HG03066 (cell line): ENCODE data around the gene ARHGAP22.

Experiments used
- ATAC-seq: cut with Tn5 transposase; IDR thresholded peaks from one replicate; pipeline ENCODE4 v1.9.1; 2021; ENCODE audit warnings: low read depth; ENCODE audit not compliant: unreplicated experiment

Gene ARHGAP22

GRCh38 chr10:48592346-48592745 lies 12.5 kb downstream of the ARHGAP22 start:
- no peak for ATAC-seq

- ATAC-seq, result no peak
Measured at GRCh38 chr10:48590945-48591344, 13.9 kb downstream of the ARHGAP22 start.

- ATAC-seq, result no peak
Measured at GRCh38 chr10:48589266-48589665, 15.6 kb downstream of the ARHGAP22 start.

- ATAC-seq, result no peak
Measured at GRCh38 chr10:48587819-48588218, 17.1 kb downstream of the ARHGAP22 start.

- ATAC-seq, result no peak
Measured at GRCh38 chr10:48587101-48587500, 17.8 kb downstream of the ARHGAP22 start.

GRCh38 chr10:48582970-48583369 lies 21.9 kb downstream of the ARHGAP22 start:
- ATAC-seq, result no peak

- no peak for ATAC-seq
Measured at GRCh38 chr10:48580236-48580635, 24.6 kb downstream of the ARHGAP22 start.

- ATAC-seq, result no peak
Measured at GRCh38 chr10:48579251-48579960, 25.5 kb downstream of the ARHGAP22 start.

- ATAC-seq, result no peak
Measured at GRCh38 chr10:48577158-48577557, 27.7 kb downstream of the ARHGAP22 start.

- no peak for ATAC-seq
Measured at GRCh38 chr10:48576501-48576900, 28.4 kb downstream of the ARHGAP22 start.

GRCh38 chr10:48575901-48576300 lies 29.0 kb downstream of the ARHGAP22 start:
- no peak for ATAC-seq

- no peak for ATAC-seq
Measured at GRCh38 chr10:48574817-48575380, 30.0 kb downstream of the ARHGAP22 start.

GRCh38 chr10:48574322-48574796 lies 30.5 kb downstream of the ARHGAP22 start:
- ATAC-seq, result no peak

GRCh38 chr10:48573045-48573444 lies 31.8 kb downstream of the ARHGAP22 start:
- no peak for ATAC-seq

GRCh38 chr10:48572414-48572813 lies 32.5 kb downstream of the ARHGAP22 start:
- ATAC-seq, result no peak

- ATAC-seq, result no peak
Measured at GRCh38 chr10:48568546-48568945, 36.3 kb downstream of the ARHGAP22 start.

- no peak for ATAC-seq
Measured at GRCh38 chr10:48568131-48568530, 36.7 kb downstream of the ARHGAP22 start.

GRCh38 chr10:48567346-48567745 lies 37.5 kb downstream of the ARHGAP22 start:
- no peak for ATAC-seq

GRCh38 chr10:48564466-48565160 lies 40.3 kb downstream of the ARHGAP22 start:
- no peak for ATAC-seq

- ATAC-seq, result no peak
Measured at GRCh38 chr10:48557511-48558123, 47.3 kb downstream of the ARHGAP22 start.

GRCh38 chr10:48556713-48557112 lies 48.2 kb downstream of the ARHGAP22 start:
- ATAC-seq, result no peak
